Stimulated activated naive B cell treated with anti-CD40 and anti-IgM and Interleukin-4, amounts not matched to agents 10 μg/mL and 1 μg/mL and 100 μg/mL, for 72 hours (primary cell): ENCODE results near the gene XPO6.
A peak's percentile ranks its signal among the peaks of the same experiment; 100 is the strongest.
"Not testable (repeated sequence)": the region's sequence is repeated elsewhere in the genome, so short reads cannot be mapped to it uniquely, and the experiment has no call there.

ENCODE experiments used
- ATAC-seq, 2 donors: fragments of 150-1000 bp; cut with Tn5 transposase; replicated peaks; 2 replicates each; pipeline ENCODE4 v1.10.0; 2021; ENCODE audit warnings: moderate library complexity in 1 of 2
- DNase-seq: peaks from one replicate; pipeline ENCODE4 v3.0.0; 2021
- H3K27ac Mint-ChIP-seq: one replicate; pipeline ENCODE4 v1.8.0; 2022; ENCODE audit warnings: mild to moderate bottlenecking, mixed read lengths
- H3K27me3 Mint-ChIP-seq, 2 donors: one replicate each; pipeline ENCODE4 v1.8.0; 2022; ENCODE audit warnings: mixed read lengths in 2 of 2
- H3K36me3 Mint-ChIP-seq, 2 donors: one replicate each; pipeline ENCODE4 v1.8.0; 2022; ENCODE audit warnings: mixed read lengths in 2 of 2, mild to moderate bottlenecking in 1 of 2
- H3K4me1 Mint-ChIP-seq, 2 donors: one replicate each; pipeline ENCODE4 v1.8.0; 2022; ENCODE audit warnings: mixed read lengths in 2 of 2, mild to moderate bottlenecking in 1 of 2
- H3K4me3 Mint-ChIP-seq, 2 donors: one replicate each; pipeline ENCODE4 v1.8.0; 2022; ENCODE audit warnings: mild to moderate bottlenecking in 2 of 2, mixed read lengths in 2 of 2, moderate library complexity in 1 of 2
- H3K9me3 Mint-ChIP-seq, 2 donors: one replicate each; pipeline ENCODE4 v1.8.0; 2022; ENCODE audit warnings: mixed read lengths in 2 of 2, mild to moderate bottlenecking in 1 of 2

Gene XPO6

GRCh38 chr16:28136751-28137434 is 74.9 kb downstream of the XPO6 start:
- peak overlapping the region; percentile 69 for H3K27ac Mint-ChIP-seq
- H3K27me3 Mint-ChIP-seq, result no peaks in the 10 kb centered on the region
- peaks cover 40 to 64% of the 10 kb centered on the region in 2 donors for H3K36me3 Mint-ChIP-seq
- H3K4me1 Mint-ChIP-seq, result peaks cover 21 to 44% of the 10 kb centered on the region in 2 donors
- DNase-seq (no peak), ATAC-seq (no peak)
- H3K4me3 Mint-ChIP-seq, result no peak overlapping the region
- H3K9me3 Mint-ChIP-seq, result no peaks in the 10 kb centered on the region

- Mint-ChIP-seq H3K27ac (peak overlapping the region; percentile 69), H3K27me3 (no peaks in the 10 kb centered on the region), H3K4me1 (peaks cover 18 to 38% of the 10 kb centered on the region in 2 donors), H3K9me3 (no peaks in the 10 kb centered on the region), H3K4me3 (no peak overlapping the region), H3K36me3 (peaks cover 55 to 72% of the 10 kb centered on the region in 2 donors)
- ATAC-seq (no peak), DNase-seq (no peak)
Observed at GRCh38 chr16:28133666-28134065, 78.1 kb downstream of the XPO6 start.

- Mint-ChIP-seq H3K4me3 (no peak overlapping the region), H3K9me3 (no peaks in the 10 kb centered on the region), H3K36me3 (peaks cover 57 to 76% of the 10 kb centered on the region in 2 donors), H3K27ac (no peak overlapping the region), H3K4me1 (peaks cover 19 to 31% of the 10 kb centered on the region in 2 donors), H3K27me3 (no peaks in the 10 kb centered on the region)
- DNase-seq (no peak), ATAC-seq (no peak)
Observed at GRCh38 chr16:28131743-28132393, 79.9 kb downstream of the XPO6 start.

DNA sequence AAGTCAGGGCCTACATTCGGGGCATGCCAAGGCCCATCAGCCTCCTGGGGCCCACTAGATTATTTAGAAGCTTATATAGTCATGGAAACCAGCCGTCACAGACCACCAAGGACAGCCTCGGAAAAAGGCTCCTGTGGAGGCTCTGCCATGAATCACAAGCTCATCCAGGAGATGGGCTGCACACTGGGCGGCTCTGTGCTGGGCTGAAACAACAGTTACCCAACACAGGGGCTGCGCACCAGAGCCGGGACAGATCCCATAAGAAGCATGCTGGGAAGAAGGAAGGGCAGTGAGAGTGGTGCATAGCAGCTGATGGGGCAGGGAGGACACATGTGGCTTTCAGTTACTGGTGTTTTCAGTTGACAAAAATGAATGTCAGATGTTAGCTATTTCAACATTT is 80.6 kb downstream of the XPO6 start:
- Mint-ChIP-seq H3K9me3 (no peaks in the 10 kb centered on the region), H3K4me3 (no peak overlapping the region), H3K4me1 (peaks cover 18 to 31% of the 10 kb centered on the region in 2 donors), H3K27ac (no peak overlapping the region), H3K27me3 (no peaks in the 10 kb centered on the region), H3K36me3 (peaks cover 62 to 74% of the 10 kb centered on the region in 2 donors)
- DNase-seq (no peak), ATAC-seq (no peak)

DNA sequence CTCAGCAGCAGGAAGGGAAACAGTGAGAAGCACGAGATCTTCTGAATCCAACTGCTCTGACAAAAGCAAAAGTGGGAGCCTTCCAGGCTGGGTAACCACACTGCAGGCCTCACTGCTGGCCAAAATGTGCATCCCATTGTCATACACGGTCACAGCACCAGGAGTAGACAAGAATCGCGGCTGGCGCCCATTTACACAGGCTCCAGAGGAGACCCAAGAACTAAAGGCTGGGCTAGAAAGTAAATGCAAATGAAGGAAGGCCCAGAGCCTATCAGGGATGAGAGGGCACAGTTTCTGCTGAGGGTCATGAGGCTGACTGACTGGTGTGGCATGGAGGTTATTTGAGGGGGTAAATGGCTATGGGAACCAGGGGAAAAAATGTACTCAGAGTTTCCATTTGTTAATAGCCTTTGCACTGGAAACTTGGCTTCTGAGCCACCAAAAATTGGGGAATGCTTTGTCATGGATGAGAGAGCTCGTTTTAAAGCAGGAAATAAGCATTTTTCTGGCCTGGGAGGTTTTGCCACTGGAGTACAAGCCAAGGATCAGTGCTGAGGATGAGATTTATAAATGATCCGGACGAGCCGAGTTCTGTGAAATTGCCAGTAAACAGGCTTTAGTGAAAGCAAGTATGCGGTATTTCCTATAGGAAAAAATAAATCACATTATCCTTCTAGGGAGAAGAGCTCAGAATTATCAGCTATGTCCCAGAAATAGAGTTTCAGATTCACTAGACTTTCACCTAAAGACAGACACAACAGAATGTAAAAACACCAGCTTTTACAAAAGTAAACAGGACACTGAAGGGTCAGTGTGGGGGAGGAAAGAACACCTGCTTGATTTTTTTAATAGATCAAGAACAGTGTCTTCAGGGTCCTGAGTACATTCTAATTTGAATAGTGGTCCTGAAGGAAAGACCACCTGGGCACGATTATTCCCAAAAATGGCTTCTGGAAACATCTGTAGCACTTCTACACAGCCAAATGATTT is 81.4 kb downstream of the XPO6 start:
- H3K4me1 Mint-ChIP-seq, result peaks cover 18 to 31% of the 10 kb centered on the region in 2 donors
- H3K9me3 Mint-ChIP-seq, result no peaks in the 10 kb centered on the region
- no peak overlapping the region for H3K4me3 Mint-ChIP-seq
- ATAC-seq, result no peak
- no peaks in the 10 kb centered on the region for H3K27me3 Mint-ChIP-seq
- no peak for DNase-seq
- H3K36me3 Mint-ChIP-seq, result peaks cover 67 to 76% of the 10 kb centered on the region in 2 donors
- peak overlapping the region; percentile 47 for H3K27ac Mint-ChIP-seq

DNA sequence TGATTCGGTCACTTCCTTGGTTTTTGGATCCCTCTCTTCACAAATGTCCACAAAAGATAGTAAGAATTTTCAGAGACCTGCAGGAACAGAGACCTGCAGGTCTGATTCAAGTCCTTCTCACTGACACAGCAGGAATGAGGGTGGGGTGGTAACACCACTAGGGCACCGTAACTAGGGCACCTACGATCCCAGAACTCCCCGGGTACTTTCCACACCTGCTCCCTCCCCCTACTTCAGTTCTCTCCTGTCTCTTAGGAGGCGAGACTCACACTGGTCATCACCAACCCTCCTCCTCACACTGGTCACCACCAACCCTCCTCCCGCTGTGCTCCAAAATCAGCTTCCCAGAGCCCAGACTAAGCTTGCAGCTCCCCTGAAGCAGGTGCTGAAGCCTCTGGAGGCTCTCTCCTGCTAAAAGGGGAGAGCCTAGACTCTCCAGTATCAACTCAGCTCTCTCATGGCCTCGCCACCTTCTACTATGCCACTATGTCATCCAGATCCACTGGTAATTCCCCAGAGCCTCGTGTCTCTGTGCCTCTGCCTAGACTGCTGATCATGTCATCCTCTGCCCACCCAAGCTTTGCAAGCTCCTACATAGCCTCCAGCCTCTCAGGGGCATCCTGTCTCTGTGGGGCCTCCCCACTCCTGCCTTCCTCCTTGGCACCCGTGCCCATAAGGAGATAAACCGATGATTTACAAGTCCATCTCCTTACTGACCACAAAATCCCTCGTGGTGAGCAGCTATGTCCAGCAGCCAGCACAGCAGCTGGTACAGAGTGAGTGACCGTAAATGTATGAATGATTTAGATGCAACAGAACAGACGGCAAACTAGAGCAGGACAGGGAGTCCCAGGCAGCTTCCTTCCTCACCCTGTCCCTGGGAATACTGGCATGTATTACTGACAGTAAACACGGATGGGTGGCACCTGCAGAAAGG is 84.8 kb downstream of the XPO6 start:
- Mint-ChIP-seq H3K4me1 (peaks cover 18 to 31% of the 10 kb centered on the region in 2 donors), H3K4me3 (peak overlapping the region in 1 of 2 donors; percentile 7), H3K9me3 (no peaks in the 10 kb centered on the region), H3K27ac (peak overlapping the region; percentile 81), H3K36me3 (peaks cover 58 to 68% of the 10 kb centered on the region in 2 donors), H3K27me3 (no peaks in the 10 kb centered on the region)
- no peak for DNase-seq
- ATAC-seq, result no peak

DNA sequence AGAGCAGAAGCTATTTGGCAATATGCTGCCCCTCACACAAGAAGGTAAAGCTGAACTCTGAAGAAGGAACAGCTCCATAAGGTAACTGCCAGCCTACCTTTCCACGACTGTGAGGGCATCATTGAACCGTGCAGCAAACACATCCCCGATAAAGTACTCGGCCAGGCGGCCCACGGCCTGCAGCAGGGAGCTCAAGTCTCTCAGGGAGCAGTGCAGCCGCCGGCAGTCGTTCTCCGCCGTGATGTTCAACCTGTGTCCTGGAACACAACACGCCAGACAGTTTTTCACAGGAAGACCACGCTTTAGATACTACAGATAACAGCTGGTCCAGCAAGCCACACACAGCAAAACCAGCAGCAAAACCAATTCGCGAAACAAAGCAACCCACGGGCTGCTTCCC is 86.2 kb downstream of the XPO6 start:
- H3K9me3 Mint-ChIP-seq, result no peaks in the 10 kb centered on the region
- H3K36me3 Mint-ChIP-seq, result peaks cover 62 to 76% of the 10 kb centered on the region in 2 donors
- no peak for DNase-seq
- no peak overlapping the region for H3K27ac Mint-ChIP-seq
- H3K4me3 Mint-ChIP-seq, result no peak overlapping the region
- no peak for ATAC-seq
- H3K27me3 Mint-ChIP-seq, result no peaks in the 10 kb centered on the region
- H3K4me1 Mint-ChIP-seq, result peaks cover 18 to 36% of the 10 kb centered on the region in 2 donors

DNA sequence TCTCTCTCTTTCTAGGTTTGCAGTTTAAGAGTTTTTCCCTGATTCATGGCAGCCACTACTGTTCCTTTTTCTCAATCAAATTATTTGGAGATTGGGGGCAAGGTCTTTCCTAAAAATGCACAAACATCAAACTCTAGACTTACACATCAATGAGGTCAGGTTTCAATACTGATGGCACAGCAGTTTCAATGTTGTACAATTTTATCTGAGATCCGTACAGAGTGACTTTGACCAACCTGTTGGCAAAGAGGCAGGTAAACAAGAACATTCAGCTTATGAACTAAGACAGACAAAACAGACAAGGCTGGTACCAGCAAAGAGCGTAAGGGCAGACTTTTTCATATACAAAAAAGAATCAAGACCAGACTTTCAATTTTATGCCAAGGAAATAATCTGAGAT is 90.2 kb downstream of the XPO6 start:
- peaks cover under 1 to 11% of the 10 kb centered on the region in 2 donors for H3K4me1 Mint-ChIP-seq
- H3K27ac Mint-ChIP-seq, result peak overlapping the region; percentile 2
- no peaks in the 10 kb centered on the region for H3K27me3 Mint-ChIP-seq
- ATAC-seq (no peak), DNase-seq (no peak)
- H3K4me3 Mint-ChIP-seq, result no peak overlapping the region
- H3K36me3 Mint-ChIP-seq, result peaks cover 52 to 66% of the 10 kb centered on the region in 2 donors
- no peaks in the 10 kb centered on the region for H3K9me3 Mint-ChIP-seq

DNA sequence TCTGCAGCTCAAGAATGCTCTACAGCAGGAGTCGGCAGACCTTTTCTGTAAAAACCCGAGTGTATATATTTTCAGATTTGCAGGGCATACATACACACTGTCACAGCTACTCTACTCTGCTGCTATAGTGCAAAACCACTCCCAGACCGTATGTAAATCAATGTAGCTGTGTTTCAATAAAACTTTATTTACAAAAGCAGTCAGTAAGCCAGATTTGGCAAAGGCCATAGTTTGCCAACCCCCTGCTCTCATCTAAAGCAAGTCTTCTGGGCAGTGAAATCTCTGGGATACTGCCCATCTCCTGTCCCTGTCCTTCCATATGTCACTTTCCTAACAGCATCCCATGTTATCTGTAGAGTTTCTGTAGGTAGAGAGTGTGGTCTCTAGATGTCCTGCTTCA is 91.0 kb downstream of the XPO6 start:
- no peaks in the 10 kb centered on the region for H3K27me3 Mint-ChIP-seq
- H3K4me1 Mint-ChIP-seq, result peaks cover 2 to 11% of the 10 kb centered on the region in 2 donors
- peaks cover 54 to 67% of the 10 kb centered on the region in 2 donors for H3K36me3 Mint-ChIP-seq

DNA sequence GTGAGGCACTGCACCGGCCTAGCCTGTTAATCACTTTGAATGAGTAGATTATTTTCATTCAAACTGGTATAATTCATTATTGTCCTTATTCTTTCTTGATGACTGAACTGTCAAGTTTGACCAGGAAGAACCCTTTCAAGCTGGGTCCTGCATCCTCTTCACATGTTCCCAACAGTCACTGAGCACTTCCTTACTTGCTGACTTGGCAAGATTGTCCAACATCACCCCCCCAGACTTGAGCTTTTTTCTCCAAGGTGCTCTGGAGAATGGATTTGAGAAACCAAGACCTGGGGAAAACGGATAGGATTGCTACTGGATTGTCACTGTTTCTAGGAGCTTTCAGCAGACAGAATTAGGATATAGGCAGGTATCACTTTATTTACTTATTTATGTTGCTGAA is 93.1 kb downstream of the XPO6 start:
- no peaks in the 10 kb centered on the region for H3K9me3 Mint-ChIP-seq
- peaks cover 56 to 61% of the 10 kb centered on the region in 2 donors for H3K36me3 Mint-ChIP-seq
- peaks cover 2 to 11% of the 10 kb centered on the region in 2 donors for H3K4me1 Mint-ChIP-seq
- ATAC-seq (no peak), DNase-seq (no peak)
- no peak overlapping the region for H3K4me3 Mint-ChIP-seq
- H3K27ac Mint-ChIP-seq, result peak overlapping the region; percentile 70
- H3K27me3 Mint-ChIP-seq, result no peaks in the 10 kb centered on the region

More for the DNA sequence above, 91.0 kb downstream of the XPO6 start:
- no peaks in the 10 kb centered on the region for H3K9me3 Mint-ChIP-seq
- peak overlapping the region; percentile 44 for H3K27ac Mint-ChIP-seq
- ATAC-seq, result no peak
- DNase-seq, result no peak
- no peak overlapping the region for H3K4me3 Mint-ChIP-seq

DNA sequence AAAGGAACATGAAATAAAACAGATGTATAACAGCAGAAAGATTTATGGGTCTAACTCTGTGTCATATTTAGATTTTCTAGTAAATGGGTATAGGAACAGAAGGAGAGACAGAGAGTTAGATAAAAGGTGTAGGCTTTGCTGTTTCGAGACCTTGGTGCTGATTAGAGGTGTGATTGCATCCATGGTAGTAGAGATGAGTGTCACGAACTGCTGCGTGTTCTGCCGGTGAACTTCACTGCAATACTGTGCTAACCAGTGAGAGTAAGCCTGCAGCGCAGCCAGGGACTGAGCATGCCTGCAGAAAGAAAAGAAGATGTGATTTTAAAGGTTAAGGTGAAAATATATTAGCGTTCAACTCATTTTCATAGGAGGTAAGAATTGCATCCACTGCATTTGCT is 94.6 kb downstream of the XPO6 start:
- Mint-ChIP-seq H3K4me1 (peaks cover 2 to 11% of the 10 kb centered on the region in 2 donors), H3K27ac (peak overlapping the region; percentile 70), H3K4me3 (no peak overlapping the region), H3K36me3 (peaks cover 62 to 64% of the 10 kb centered on the region in 2 donors), H3K9me3 (no peaks in the 10 kb centered on the region), H3K27me3 (no peaks in the 10 kb centered on the region)
- no peak for ATAC-seq
- no peak for DNase-seq

DNA sequence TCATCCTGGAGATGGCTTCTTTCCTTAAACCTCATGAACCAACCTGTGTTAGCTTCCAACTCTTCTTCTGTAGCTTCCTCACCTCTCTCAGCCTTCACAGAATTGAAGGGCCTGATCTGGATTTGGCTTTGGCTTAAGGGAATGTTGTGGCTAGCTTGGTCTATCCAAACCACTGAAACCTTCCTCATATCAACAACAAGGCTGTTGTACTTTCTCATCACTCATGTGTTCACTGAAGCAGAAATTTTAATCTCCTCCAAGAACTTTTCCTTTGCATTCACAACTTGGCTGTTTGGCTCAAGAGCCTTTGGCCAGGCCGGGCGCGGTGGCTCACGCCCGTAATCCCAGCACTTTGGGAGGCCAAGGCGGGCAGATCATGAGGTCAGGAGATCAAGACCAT is 95.9 kb downstream of the XPO6 start:
- not testable (repeated sequence) for H3K9me3 Mint-ChIP-seq, H3K4me1 Mint-ChIP-seq, DNase-seq, H3K4me3 Mint-ChIP-seq, H3K27me3 Mint-ChIP-seq, ATAC-seq
- peaks cover 55 to 58% of the 10 kb centered on the region in 2 donors for H3K36me3 Mint-ChIP-seq
- peak overlapping the region; percentile 87 for H3K27ac Mint-ChIP-seq

- Mint-ChIP-seq H3K9me3 (no peaks in the 10 kb centered on the region), H3K4me3 (no peak overlapping the region), H3K27me3 (no peaks in the 10 kb centered on the region), H3K27ac (no peak overlapping the region), H3K36me3 (peaks cover 48 to 56% of the 10 kb centered on the region in 2 donors), H3K4me1 (peaks cover 7 to 13% of the 10 kb centered on the region in 2 donors)
- no peak for DNase-seq
- ATAC-seq, result no peak
Observed at GRCh38 chr16:28112908-28113307, 98.9 kb downstream of the XPO6 start.
